Measurements from ENCODE around the gene PBX2.

- TF ChIP-seq CTCF (IDR thresholded peaks at IDR 0.05; ENCODE audit: borderline replicate concordance, extremely low read depth, low read length, poor library complexity, severe bottlenecking) (no peak), EZH2 (IDR thresholded peaks at IDR 0.05; ENCODE audit: borderline replicate concordance, low read depth, low read length, severe bottlenecking) (no peak)
These were observed 14.3 kb upstream of the PBX2 start for GRCh38 chr6:32204268-32204715.

Data from DND-41 (cell line).